Measurements from ENCODE around the gene ZBTB12.

DNA sequence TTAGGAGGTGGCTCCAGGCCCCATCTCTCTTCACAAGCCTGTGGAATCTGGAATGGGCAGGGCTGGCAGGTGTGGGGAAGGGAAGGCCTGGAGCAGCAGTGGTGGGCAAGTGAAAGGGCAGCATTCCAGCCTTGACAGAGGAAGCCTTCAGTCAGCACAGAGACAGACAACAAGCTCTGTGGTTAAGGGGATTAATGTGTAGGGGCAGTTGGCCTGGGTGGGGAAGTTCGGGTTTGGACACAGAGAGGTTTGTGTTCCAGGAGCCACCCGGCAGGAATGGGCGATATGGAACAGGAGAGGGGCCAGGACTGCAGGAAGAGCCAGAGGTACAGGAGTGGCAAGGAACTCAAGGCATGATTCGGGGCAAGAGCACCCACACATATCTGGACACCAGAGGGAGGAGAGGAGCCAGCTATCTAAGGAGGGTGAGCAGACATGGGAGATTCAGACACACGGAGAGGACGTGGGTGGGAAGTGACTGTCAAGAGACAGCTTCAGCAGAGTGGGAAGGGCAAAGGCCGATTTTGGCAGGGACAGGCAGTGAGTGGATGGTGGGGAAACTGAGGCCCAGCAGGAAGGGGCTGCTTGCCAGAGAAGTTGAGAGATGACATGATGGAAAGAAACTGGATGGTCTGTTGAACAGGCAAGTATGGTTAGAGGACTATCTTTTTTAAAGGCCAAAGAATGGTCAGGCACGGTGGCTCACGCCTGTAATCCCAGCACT, 20.6 kb downstream of the ZBTB12 start:
- TF ChIP-seq, protein P1, sequence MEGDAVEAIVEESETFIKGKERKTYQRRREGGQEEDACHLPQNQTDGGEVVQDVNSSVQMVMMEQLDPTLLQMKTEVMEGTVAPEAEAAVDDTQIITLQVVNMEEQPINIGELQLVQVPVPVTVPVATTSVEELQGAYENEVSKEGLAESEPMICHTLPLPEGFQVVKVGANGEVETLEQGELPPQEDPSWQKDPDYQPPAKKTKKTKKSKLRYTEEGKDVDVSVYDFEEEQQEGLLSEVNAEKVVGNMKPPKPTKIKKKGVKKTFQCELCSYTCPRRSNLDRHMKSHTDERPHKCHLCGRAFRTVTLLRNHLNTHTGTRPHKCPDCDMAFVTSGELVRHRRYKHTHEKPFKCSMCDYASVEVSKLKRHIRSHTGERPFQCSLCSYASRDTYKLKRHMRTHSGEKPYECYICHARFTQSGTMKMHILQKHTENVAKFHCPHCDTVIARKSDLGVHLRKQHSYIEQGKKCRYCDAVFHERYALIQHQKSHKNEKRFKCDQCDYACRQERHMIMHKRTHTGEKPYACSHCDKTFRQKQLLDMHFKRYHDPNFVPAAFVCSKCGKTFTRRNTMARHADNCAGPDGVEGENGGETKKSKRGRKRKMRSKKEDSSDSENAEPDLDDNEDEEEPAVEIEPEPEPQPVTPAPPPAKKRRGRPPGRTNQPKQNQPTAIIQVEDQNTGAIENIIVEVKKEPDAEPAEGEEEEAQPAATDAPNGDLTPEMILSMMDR (IDR thresholded peaks at IDR 0.05): no peak
- TF ChIP-seq ZFX (IDR thresholded peaks at IDR 0.05; ENCODE audit: borderline replicate concordance): no peak
